Posterior vena cava (tissue), 2 donors: ENCODE results near the gene SSR4. TPM values are rescaled to one million over a fixed set of nuclear protein-coding genes. Genes with fewer than 3 reads are reported as not detected.

ENCODE experiments used
- DNase-seq: peaks from one replicate; pipeline ENCODE4 v3.0.0-alpha.2; 2020; ENCODE audit warnings: low spot score
- intact Hi-C, 2 donors: fragments of 100-400 bp; cut with DNase I; formaldehyde crosslinking; loops; one replicate each; pipeline versions ENCODE4 v1.14.1 to v1.14.2; 2022 to 2023
- total RNA-seq, 2 donors: library from RNA; stranded (reverse); fragmentation: NEBNext Ultra II Directional; extraction: Animal tissue kit (Norgen Biotek cat#: 25700); gene quantifications; one replicate each; pipeline ENCODE4 v1.2.1, GENCODE V29; 2021
- donor health status: DM: yes; HTN: yes; CAD: no.
- donor health status: DM: yes; HTN: yes; CAD: no.

The SSR4 gene
- total RNA-seq, 2 donors from 2014 or later: 164 to 225 TPM

DNA sequence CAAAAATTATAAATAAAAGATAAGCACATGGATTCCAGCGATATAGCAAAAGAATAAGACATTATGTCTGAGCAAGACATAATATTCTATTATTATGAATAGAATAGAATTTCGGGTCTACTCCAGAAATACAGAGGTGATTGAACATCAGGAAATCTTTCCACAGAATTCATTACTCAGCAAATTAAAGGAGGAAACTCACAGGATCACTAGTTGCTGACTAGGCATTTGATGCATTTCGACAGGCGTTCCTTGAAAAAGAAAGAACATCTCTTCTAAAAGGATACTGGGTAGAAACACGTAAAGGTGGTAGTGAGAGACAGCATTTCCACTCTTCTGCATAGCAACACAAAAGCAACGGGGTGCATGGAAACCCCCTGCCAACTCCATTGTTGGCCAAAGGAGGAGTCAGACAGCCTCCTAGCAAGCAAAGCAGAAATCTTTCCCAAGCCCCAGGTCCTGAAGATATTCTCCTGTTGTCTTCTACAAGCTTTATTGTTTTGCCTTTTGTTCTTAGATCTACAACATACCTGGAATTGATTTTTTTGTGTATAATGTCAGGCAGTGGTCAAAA lies 50.1 kb downstream of the SSR4 start:
- intact Hi-C loops: no loop called here
- no peak for DNase-seq

GRCh38 chrX:153845195-153845594 lies 50.7 kb downstream of the SSR4 start:
- intact Hi-C loops: no loop called here
- no peak for DNase-seq

DNA sequence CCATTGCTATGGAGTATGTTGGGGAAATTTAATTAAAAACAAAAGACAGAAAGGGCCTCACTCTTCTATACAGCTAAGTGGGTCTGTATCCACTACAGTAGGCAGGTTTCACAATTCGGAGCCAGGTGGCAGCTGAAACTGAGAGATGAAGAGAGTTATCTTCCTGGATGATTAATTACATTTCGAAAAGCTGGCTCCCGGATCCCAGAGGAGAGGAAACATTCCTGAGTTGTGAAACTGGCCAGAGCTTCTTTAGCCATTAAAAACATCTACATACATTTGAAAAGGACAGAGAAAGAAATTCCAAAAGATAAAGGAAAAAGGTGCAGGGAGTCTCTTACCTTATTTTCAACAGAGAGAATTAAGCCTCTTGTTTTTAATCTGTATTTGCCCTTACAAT lies 51.4 kb downstream of the SSR4 start:
- intact Hi-C loops: no loop called here
- no peak for DNase-seq

Other genes starting within 250 kb of the SSR4 start
- gene CCNQ, start 195.5 kb upstream of the SSR4 start, total RNA-seq: 10 to 100 TPM; 15.8 to 21.7 TPM
- not detected for gene DUSP9, start 147.5 kb upstream of the SSR4 start, total RNA-seq
- 10 to 100 TPM; 41.1 to 58.9 TPM for gene PNCK, start 120.9 kb upstream of the SSR4 start, total RNA-seq
- gene SLC6A8, start 106.7 kb upstream of the SSR4 start, total RNA-seq: 10 to 100 TPM; 33.5 to 42.3 TPM
- 100 to 1,000 TPM; 129 to 133 TPM for gene BCAP31, start 70.3 kb upstream of the SSR4 start, total RNA-seq
- gene ABCD1, start 69.8 kb upstream of the SSR4 start, total RNA-seq: 10 to 100 TPM; 14.7 to 22.6 TPM
- gene PLXNB3, start 30.4 kb upstream of the SSR4 start, total RNA-seq: 10 to 100 TPM; 16.8 to 19.1 TPM
- gene SRPK3, start 13.6 kb upstream of the SSR4 start, total RNA-seq: 1 to 10 TPM; 5.4 to 9.8 TPM
- gene IDH3G, start 293 bp upstream of the SSR4 start, total RNA-seq: 10 to 100 TPM; 43.9 to 44.1 TPM
- gene PDZD4, start 35.9 kb downstream of the SSR4 start, total RNA-seq: 10 to 100 TPM; 21.0 to 22.9 TPM
- gene L1CAM, start 91.5 kb downstream of the SSR4 start, total RNA-seq: 1 to 10 TPM; 3.8 to 4.4 TPM
- 1 to 10 TPM; 1.4 to 2.0 TPM for gene AVPR2, start 110.0 kb downstream of the SSR4 start, total RNA-seq
- gene ARHGAP4, start 131.6 kb downstream of the SSR4 start, total RNA-seq: 10 to 100 TPM; 36.3 to 47.1 TPM
- 10 to 100 TPM; 69.4 to 75.4 TPM for gene NAA10, start 140.4 kb downstream of the SSR4 start, total RNA-seq
- gene RENBP, start 150.0 kb downstream of the SSR4 start, total RNA-seq: 10 to 100 TPM; 11.4 to 17.6 TPM
- gene HCFC1, start 177.2 kb downstream of the SSR4 start, total RNA-seq: 10 to 100 TPM; 36.9 to 44.6 TPM
- 1 to 10 TPM; 6.9 to 9.3 TPM for gene TMEM187, start 178.1 kb downstream of the SSR4 start, total RNA-seq
- 100 to 1,000 TPM in 1 of 2 donors, 10 to 100 TPM in 1; 88.2 to 114 TPM for gene IRAK1, start 225.2 kb downstream of the SSR4 start, total RNA-seq